Measurements from ENCODE around the gene NUDC.
A peak's percentile ranks its signal among the peaks of the same experiment; 100 is the strongest.

The NUDC gene

DNA sequence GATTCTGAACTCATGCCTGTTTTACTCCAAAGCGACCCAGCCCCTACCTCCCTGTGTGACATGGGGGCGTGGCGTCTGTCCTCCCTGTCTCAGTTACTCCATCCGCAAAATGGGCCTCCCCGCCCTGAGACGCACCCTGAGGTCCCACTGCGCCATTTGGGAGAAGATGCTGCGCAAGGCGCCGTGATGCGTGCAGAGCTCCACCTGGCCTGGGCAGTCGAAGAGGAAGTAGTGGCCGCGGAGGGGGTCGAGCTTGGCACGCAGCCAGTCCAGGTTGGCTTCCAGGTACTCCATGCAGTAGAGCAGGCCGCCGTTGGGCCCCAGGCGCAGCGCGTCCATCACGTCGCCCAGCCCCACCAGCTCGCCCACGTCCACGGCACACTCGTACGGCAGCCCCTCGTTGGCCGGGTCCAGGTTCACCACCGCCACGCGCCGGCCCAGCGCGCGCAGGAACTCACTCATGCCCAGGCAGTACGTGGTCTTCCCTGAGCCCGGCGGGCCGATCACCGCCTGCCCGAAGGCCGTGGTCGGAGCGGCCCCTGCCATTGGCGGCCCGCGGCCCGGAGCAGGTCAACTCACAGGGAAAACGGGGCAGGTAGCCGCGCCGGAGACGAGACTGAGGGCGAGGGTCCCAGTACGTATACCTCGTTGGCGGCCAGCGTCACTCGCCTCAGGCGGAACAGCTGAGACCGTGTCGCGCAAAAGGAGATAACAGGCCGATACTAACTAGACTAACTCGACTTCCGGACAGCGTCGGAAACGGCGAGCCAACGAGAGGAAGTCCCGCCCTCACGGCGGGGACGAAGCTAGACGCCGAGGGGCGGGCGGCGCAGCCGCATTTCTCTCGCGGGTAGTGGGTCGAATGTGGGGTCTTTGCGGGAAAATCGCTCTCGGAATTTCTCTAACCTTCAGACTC is 31.7 kb upstream of the NUDC start, which contains the start of gene GPN2:
TSS of gene GPN2 (minus strand) at position 733 of the 916 bp plus-strand sequence. CDS start at position 546, 187 bp downstream.
- ChIA-PET POLR2A (interaction anchor here (0.6 to 3.1 kb wide), 23 partner anchors 8 to 1025 kb away, joined by 3 to 53 read pairs (median 4); partner anchors contain the start of genes GPATCH3, NUDC and TRNP1), CTCF (interaction anchor here (0.5 to 1.5 kb wide), 6 partner anchors 10 to 780 kb away, joined by 3 to 5 read pairs (median 3); partner anchors contain the start of gene GPATCH3)
- Histone ChIP-seq H3K36me3 (ENCODE audit: control insufficient read depth in 2 of 2, insufficient read depth in 1 of 2, low read length in 2 of 2) (peaks cover 21 to 83% of the 10 kb centered on the region in 2 experiments), H3K4me1 (ENCODE audit: control insufficient read depth, insufficient read depth, low read length) (no peaks in the 10 kb centered on the region), H3K4me3 (ENCODE audit: low read depth, low read length) (peak within 1 kb of the TSS; percentile 74), H3K9me3 (ENCODE audit: control insufficient read depth, insufficient read depth, low read depth, low read length) (no peaks in the 10 kb centered on the region), H3K27ac (ENCODE audit: extremely low read depth, low read depth, low read length) (peak within 1 kb of the TSS; percentile 73)
- peak; percentile 54; the same call in 1 of the 2 replicates for TF ChIP-seq HOXC10 (CRISPR knock-in tag; IDR thresholded peaks at IDR 0.05)
- TF ChIP-seq, protein P1, sequence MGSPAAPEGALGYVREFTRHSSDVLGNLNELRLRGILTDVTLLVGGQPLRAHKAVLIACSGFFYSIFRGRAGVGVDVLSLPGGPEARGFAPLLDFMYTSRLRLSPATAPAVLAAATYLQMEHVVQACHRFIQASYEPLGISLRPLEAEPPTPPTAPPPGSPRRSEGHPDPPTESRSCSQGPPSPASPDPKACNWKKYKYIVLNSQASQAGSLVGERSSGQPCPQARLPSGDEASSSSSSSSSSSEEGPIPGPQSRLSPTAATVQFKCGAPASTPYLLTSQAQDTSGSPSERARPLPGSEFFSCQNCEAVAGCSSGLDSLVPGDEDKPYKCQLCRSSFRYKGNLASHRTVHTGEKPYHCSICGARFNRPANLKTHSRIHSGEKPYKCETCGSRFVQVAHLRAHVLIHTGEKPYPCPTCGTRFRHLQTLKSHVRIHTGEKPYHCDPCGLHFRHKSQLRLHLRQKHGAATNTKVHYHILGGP (tag by site-specific recombination; IDR thresholded peaks at IDR 0.05) = no peak
- TF ChIP-seq SP2 (tag by site-specific recombination; IDR thresholded peaks at IDR 0.05) = peak; percentile 89
- no peak for TF ChIP-seq ZIC2 (tag by site-specific recombination; IDR thresholded peaks at IDR 0.05)
- no peak for TF ChIP-seq ZNF202 (tag by site-specific recombination; IDR thresholded peaks at IDR 0.05; ENCODE audit: borderline replicate concordance)
- TF ChIP-seq, protein P2, sequence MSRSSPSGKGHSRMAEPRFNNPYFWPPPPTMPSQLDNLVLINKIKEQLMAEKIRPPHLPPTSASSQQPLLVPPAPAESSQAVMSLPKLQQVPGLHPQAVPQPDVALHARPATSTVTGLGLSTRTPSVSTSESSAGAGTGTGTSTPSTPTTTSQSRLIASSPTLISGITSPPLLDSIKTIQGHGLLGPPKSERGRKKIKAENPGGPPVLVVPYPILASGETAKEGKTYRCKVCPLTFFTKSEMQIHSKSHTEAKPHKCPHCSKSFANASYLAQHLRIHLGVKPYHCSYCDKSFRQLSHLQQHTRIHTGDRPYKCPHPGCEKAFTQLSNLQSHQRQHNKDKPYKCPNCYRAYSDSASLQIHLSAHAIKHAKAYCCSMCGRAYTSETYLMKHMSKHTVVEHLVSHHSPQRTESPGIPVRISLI (tag by site-specific recombination; IDR thresholded peaks at IDR 0.05) = no peak
- TF ChIP-seq, protein P3, sequence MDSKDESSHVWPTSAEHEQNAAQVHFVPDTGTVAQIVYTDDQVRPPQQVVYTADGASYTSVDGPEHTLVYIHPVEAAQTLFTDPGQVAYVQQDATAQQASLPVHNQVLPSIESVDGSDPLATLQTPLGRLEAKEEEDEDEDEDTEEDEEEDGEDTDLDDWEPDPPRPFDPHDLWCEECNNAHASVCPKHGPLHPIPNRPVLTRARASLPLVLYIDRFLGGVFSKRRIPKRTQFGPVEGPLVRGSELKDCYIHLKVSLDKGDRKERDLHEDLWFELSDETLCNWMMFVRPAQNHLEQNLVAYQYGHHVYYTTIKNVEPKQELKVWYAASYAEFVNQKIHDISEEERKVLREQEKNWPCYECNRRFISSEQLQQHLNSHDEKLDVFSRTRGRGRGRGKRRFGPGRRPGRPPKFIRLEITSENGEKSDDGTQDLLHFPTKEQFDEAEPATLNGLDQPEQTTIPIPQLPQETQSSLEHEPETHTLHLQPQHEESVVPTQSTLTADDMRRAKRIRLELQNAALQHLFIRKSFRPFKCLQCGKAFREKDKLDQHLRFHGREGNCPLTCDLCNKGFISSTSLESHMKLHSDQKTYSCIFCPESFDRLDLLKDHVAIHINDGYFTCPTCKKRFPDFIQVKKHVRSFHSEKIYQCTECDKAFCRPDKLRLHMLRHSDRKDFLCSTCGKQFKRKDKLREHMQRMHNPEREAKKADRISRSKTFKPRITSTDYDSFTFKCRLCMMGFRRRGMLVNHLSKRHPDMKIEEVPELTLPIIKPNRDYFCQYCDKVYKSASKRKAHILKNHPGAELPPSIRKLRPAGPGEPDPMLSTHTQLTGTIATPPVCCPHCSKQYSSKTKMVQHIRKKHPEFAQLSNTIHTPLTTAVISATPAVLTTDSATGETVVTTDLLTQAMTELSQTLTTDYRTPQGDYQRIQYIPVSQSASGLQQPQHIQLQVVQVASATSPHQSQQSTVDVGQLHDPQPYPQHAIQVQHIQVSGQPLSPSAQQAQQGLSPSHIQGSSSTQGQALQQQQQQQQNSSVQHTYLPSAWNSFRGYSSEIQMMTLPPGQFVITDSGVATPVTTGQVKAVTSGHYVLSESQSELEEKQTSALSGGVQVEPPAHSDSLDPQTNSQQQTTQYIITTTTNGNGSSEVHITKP (tag by site-specific recombination; IDR thresholded peaks at IDR 0.05) = peak; percentile 66
- TF ChIP-seq ZNF324 (tag by site-specific recombination; IDR thresholded peaks at IDR 0.05) = 0 out of 2 replicates have a peak, but pooled peaks have one; percentile 30
- TF ChIP-seq ZNF366 (tag by site-specific recombination; conservative IDR thresholded peaks at IDR 0.05) = 0 out of 2 replicates have a peak, but pooled peaks have one; percentile 19
- no peak for TF ChIP-seq KLF1 (tag by site-specific recombination; IDR thresholded peaks at IDR 0.05)
- no peak for TF ChIP-seq ZNF473 (tag by site-specific recombination; IDR thresholded peaks at IDR 0.05)
- TF ChIP-seq ZNF670 (tag by site-specific recombination; IDR thresholded peaks at IDR 0.05; ENCODE audit: low read depth) = no peak
- TF ChIP-seq, protein P4, sequence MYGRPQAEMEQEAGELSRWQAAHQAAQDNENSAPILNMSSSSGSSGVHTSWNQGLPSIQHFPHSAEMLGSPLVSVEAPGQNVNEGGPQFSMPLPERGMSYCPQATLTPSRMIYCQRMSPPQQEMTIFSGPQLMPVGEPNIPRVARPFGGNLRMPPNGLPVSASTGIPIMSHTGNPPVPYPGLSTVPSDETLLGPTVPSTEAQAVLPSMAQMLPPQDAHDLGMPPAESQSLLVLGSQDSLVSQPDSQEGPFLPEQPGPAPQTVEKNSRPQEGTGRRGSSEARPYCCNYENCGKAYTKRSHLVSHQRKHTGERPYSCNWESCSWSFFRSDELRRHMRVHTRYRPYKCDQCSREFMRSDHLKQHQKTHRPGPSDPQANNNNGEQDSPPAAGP (tag by site-specific recombination; IDR thresholded peaks at IDR 0.05) = no peak; the same call in 1 of the 2 replicates
- TF ChIP-seq ZNF248 (tag by site-specific recombination; IDR thresholded peaks at IDR 0.05) = no peak
- TF ChIP-seq ZNF133 (tag by site-specific recombination; IDR thresholded peaks at IDR 0.05) = peak; percentile 11; the same call in 1 of the 2 replicates
- peak; percentile 78 for TF ChIP-seq ZEB2 (tag by site-specific recombination; IDR thresholded peaks at IDR 0.05)
- TF ChIP-seq ZBTB1 (tag by site-specific recombination; IDR thresholded peaks at IDR 0.05) = no peak
- no peak for TF ChIP-seq ZNF155 (tag by site-specific recombination; IDR thresholded peaks at IDR 0.05)
- TF ChIP-seq TCF7L2 (IDR thresholded peaks at IDR 0.05; ENCODE audit: borderline replicate concordance, low read depth, low read length) = no peak
- no peak for TF ChIP-seq ZNF747 (tag by site-specific recombination; IDR thresholded peaks at IDR 0.05)
- TF ChIP-seq ZNF10 (tag by site-specific recombination; IDR thresholded peaks at IDR 0.05) = no peak
- TF ChIP-seq, protein P5, sequence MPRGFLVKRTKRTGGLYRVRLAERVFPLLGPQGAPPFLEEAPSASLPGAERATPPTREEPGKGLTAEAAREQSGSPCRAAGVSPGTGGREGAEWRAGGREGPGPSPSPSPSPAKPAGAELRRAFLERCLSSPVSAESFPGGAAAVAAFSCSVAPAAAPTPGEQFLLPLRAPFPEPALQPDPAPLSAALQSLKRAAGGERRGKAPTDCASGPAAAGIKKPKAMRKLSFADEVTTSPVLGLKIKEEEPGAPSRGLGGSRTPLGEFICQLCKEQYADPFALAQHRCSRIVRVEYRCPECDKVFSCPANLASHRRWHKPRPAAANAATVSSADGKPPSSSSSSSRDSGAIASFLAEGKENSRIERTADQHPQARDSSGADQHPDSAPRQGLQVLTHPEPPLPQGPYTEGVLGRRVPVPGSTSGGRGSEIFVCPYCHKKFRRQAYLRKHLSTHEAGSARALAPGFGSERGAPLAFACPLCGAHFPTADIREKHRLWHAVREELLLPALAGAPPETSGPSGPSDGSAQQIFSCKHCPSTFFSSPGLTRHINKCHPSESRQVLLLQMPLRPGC (tag by site-specific recombination; IDR thresholded peaks at IDR 0.05) = 0 out of 2 replicates have a peak, but pooled peaks have one; percentile 32
- peak; percentile 27; the same call in 1 of the 2 replicates for TF ChIP-seq ZNF146 (tag by site-specific recombination; IDR thresholded peaks at IDR 0.05)
- TF ChIP-seq GLI2 (tag by site-specific recombination; IDR thresholded peaks at IDR 0.05; ENCODE audit: borderline replicate concordance, low read depth) = no peak
- no peak for TF ChIP-seq ZNF585B (tag by site-specific recombination; IDR thresholded peaks at IDR 0.05)
- no peak for TF ChIP-seq OSR2 (tag by site-specific recombination; IDR thresholded peaks at IDR 0.05)
- TF ChIP-seq ZNF544 (tag by site-specific recombination; IDR thresholded peaks at IDR 0.05) = no peak
- no peak for TF ChIP-seq ZNF157 (tag by site-specific recombination; IDR thresholded peaks at IDR 0.05)
- TF ChIP-seq SCRT1 (tag by site-specific recombination; IDR thresholded peaks at IDR 0.05; ENCODE audit: borderline replicate concordance) = no peak
